ENCODE results near the gene POLR1A. TPM values are rescaled to one million over a fixed set of nuclear protein-coding genes. Genes with fewer than 3 reads are reported as not detected.
A peak's percentile ranks its signal among the peaks of the same experiment; 100 is the strongest.

POLR1A gene
- total and polyA plus RNA-seq, 2 of the 13 experiments (the other 11 are each of a cell fraction or from before 2014, with no cell fraction given): 7.2 to 39.9 TPM

- TF ChIP-seq ZNF704 (CRISPR knock-in tag; IDR thresholded peaks at IDR 0.05; ENCODE audit: borderline replicate concordance) (peak; percentile 36; the same call in 1 of the 2 replicates), GATAD1 (CRISPR knock-in tag; IDR thresholded peaks at IDR 0.05) (peak; percentile 96), RNF219 (CRISPR knock-in tag; IDR thresholded peaks at IDR 0.05) (no peak), ZNF274 (CRISPR knock-in tag; IDR thresholded peaks at IDR 0.05) (peak; percentile 79; the same call in 1 of the 2 replicates), GMEB2 (CRISPR knock-in tag; IDR thresholded peaks at IDR 0.05; ENCODE audit: low read depth) (peak; percentile 86), ZNF414 (CRISPR knock-in tag; IDR thresholded peaks at IDR 0.05) (peak; percentile 77; the same call in 1 of the 2 replicates), CENPBD1 (CRISPR knock-in tag; IDR thresholded peaks at IDR 0.05; ENCODE audit: borderline replicate concordance, low read depth) (0 out of 2 replicates have a peak, but pooled peaks have one; percentile 82), RFXANK (CRISPR knock-in tag; IDR thresholded peaks at IDR 0.05) (no peak), MYC (CRISPR knock-in tag; IDR thresholded peaks at IDR 0.05; ENCODE audit: borderline replicate concordance) (peak; percentile 91), TFE3 (CRISPR knock-in tag; IDR thresholded peaks at IDR 0.05) (no peak; the same call in none of the 2 replicates), E2F2 (CRISPR knock-in tag; IDR thresholded peaks at IDR 0.05; ENCODE audit: borderline replicate concordance) (no peak), SETDB1 (CRISPR knock-in tag; IDR thresholded peaks at IDR 0.05; ENCODE audit: borderline replicate concordance) (no peak), THRA (CRISPR knock-in tag; IDR thresholded peaks at IDR 0.05; ENCODE audit: borderline replicate concordance) (no peak; the same call in 1 of the 2 replicates)
Observed at GRCh38 chr2:86105969-86106945, 571 bp upstream of the POLR1A start, which contains the start of gene PTCD3 (continued).
